Endothelial cell of umbilical vein (primary cell): ENCODE measurements around the gene MTAP. TPM values are rescaled to one million over a fixed set of nuclear protein-coding genes. Genes with fewer than 3 reads are reported as not detected.

Source experiments
- BruUV-seq: library from RNA; stranded (reverse); fragments of 400-500 nt; replicated peaks from 2 replicates; lab custom pipeline; 2021; lab: Mats Ljungman, UMichigan
- CTCF ChIA-PET: fragments of 300-600, 350-600 bp; sonication (Branson Sonifier 250); formaldehyde crosslinking; loops from one replicate; lab custom pipeline; 2021; ENCODE audit warnings: antibody characterized with exemption, inconsistent platforms; lab: Charles Lee
- POLR2A ChIA-PET: fragments of 300-600, 350-600 bp; sonication (Branson Sonifier 250); formaldehyde crosslinking; loops from one replicate; lab custom pipeline; 2021; ENCODE audit warnings: antibody characterized with exemption, inconsistent platforms; lab: Charles Lee
- DNase-seq: peaks from one replicate; pipeline ENCODE4 v3.0.0-alpha.2; 2011; ENCODE audit warnings: low read depth, low spot score
- FAIRE-seq: peaks from 2 replicates; lab custom pipeline; 2011; peaks lifted over from hg19 to GRCh38; lab: Jason Lieb, UNC
- H2AFZ ChIP-seq: 2 replicates; pipeline ENCODE4 v1.6.0; 2012; ENCODE audit warnings: low read depth, low read length, control low read depth, inconsistent platforms
- H3K27ac ChIP-seq: 2 replicates; pipeline ENCODE4 v1.5.1; 2011; ENCODE audit warnings: low read depth, mild to moderate bottlenecking, control low read depth, low read length, moderate library complexity; ENCODE audit not compliant: insufficient read depth
- H3K27me3 ChIP-seq, 2 experiments: 2 replicates each; pipeline versions ENCODE4 v1.6.0 to v1.6.1; 2011; ENCODE audit warnings: low read length in 2 of 2, mixed read lengths in 1 of 2; ENCODE audit not compliant: control insufficient read depth in 2 of 2, insufficient read depth in 2 of 2
- H3K36me3 ChIP-seq, 2 experiments: 2 replicates in 1 of 2; 3 replicates in 1 of 2; pipeline ENCODE4 v1.5.1; 2011; ENCODE audit warnings: low read length in 2 of 2, mild to moderate bottlenecking in 1 of 2, moderate library complexity in 1 of 2; ENCODE audit not compliant: control insufficient read depth in 2 of 2, insufficient read depth in 2 of 2; ENCODE audit errors: extremely low read depth in 1 of 2
- H3K4me1 ChIP-seq: 3 replicates; pipeline ENCODE4 v1.5.1; 2011; ENCODE audit warnings: mild to moderate bottlenecking, low read length; ENCODE audit not compliant: control insufficient read depth, insufficient read depth; ENCODE audit errors: extremely low read depth
- H3K4me2 ChIP-seq: 2 replicates; pipeline ENCODE4 v1.6.1; 2011; ENCODE audit warnings: low read length, control low read depth, mixed read lengths; ENCODE audit not compliant: insufficient read depth
- H3K4me3 ChIP-seq, 3 experiments: fragments of 200-600 bp in 1 of 3; sonication (generic), shearing (Covaris generic) in 1 of 3; replicated peaks in 1 of 3; 2 replicates each; pipeline ENCODE4 v1.5.1; 2011 to 2016; ENCODE audit warnings: control low read depth in 3 of 3, low read length in 3 of 3, mild to moderate bottlenecking in 2 of 3, inconsistent platforms in 1 of 3, low read depth in 1 of 3, moderate library complexity in 1 of 3; ENCODE audit not compliant: insufficient read depth in 1 of 3
- H3K79me2 ChIP-seq: 2 replicates; pipeline ENCODE4 v1.6.0; 2012; ENCODE audit warnings: low read length, inconsistent platforms; ENCODE audit not compliant: control insufficient read depth, insufficient read depth
- H3K9ac ChIP-seq: replicated peaks from 2 replicates; pipeline ENCODE3; 2011; ENCODE audit warnings: low read length, control low read depth; ENCODE audit not compliant: insufficient read depth; ENCODE audit errors: extremely low read depth
- H3K9me1 ChIP-seq: replicated peaks from 3 replicates; pipeline ENCODE4 v1.6.0; 2011; ENCODE audit warnings: mild to moderate bottlenecking, low read length; ENCODE audit not compliant: control insufficient read depth, insufficient read depth; ENCODE audit errors: extremely low read depth
- H3K9me3 ChIP-seq: replicated peaks from 2 replicates; pipeline ENCODE4 v1.5.1; 2012; ENCODE audit warnings: low read length, inconsistent platforms; ENCODE audit not compliant: control insufficient read depth, insufficient read depth
- H4K20me1 ChIP-seq: replicated peaks from 2 replicates; pipeline ENCODE3; 2011; ENCODE audit warnings: mild to moderate bottlenecking, low read length; ENCODE audit not compliant: control insufficient read depth, insufficient read depth; ENCODE audit errors: extremely low read depth
- EZH2 ChIP-seq: IDR thresholded peaks from 2 replicates; pipeline ENCODE4 v1.6.1; 2012; ENCODE audit warnings: borderline replicate concordance, low read depth, mild to moderate bottlenecking, moderate library complexity, low read length, inconsistent platforms; ENCODE audit not compliant: severe bottlenecking
- FOS ChIP-seq: IDR thresholded peaks from 2 replicates; pipeline ENCODE4 v1.6.1; 2011; ENCODE audit warnings: mild to moderate bottlenecking, low read length, moderate library complexity, borderline replicate concordance; ENCODE audit not compliant: insufficient read depth
- GATA2 ChIP-seq: IDR thresholded peaks from 2 replicates; pipeline ENCODE4 v1.7.0; 2011; ENCODE audit warnings: low read depth, mild to moderate bottlenecking, moderate library complexity, mixed read lengths, low read length; ENCODE audit not compliant: insufficient read length, insufficient read depth
- JUN ChIP-seq: IDR thresholded peaks from 2 replicates; pipeline ENCODE4 v1.6.1; 2011; ENCODE audit warnings: borderline replicate concordance, low read depth; ENCODE audit not compliant: insufficient read length, insufficient read depth
- MYC ChIP-seq: IDR thresholded peaks from one replicate; pipeline ENCODE4 v1.6.1; 2011; ENCODE audit warnings: mild to moderate bottlenecking, low read depth, low read length
- POLR2A ChIP-seq: IDR thresholded peaks from 2 replicates; pipeline ENCODE4 v1.6.1; 2012; ENCODE audit warnings: low read depth, mild to moderate bottlenecking, control low read depth, low read length
- POLR2AphosphoS5 ChIP-seq: IDR thresholded peaks from 2 replicates; pipeline ENCODE4 v1.6.1; 2012; ENCODE audit warnings: low read depth, mild to moderate bottlenecking, control low read depth, low read length, moderate library complexity; ENCODE audit not compliant: insufficient read depth
- dilution Hi-C: fragments of 300-500 bp; cut with MboI; formaldehyde crosslinking; loops from one replicate; pipeline ENCODE4 v1.15.0; 2019; ENCODE audit warnings: low sequenced_read_pairs; ENCODE audit not compliant: extremely low pct_ligation_motif_present
- intact Hi-C: fragments of 100-400 bp; cut with micrococcal nuclease; formaldehyde crosslinking; loops from one replicate; pipeline ENCODE4 v1.10.0; 2022
- polyA plus RNA-seq, 4 experiments: library from polyadenylated mRNA; depleted of rRNA in 3 of 4; stranded (reverse) in 3 of 4; unstranded in 1 of 4; fragments of >200 nt; gene quantifications; 2 replicates each; pipeline versions ENCODE4 v1.2.1 to v1.2.3, GENCODE V29; 2011 to 2012; ENCODE audit warnings: missing spikeins in 1 of 4
- total RNA-seq: library from RNA; stranded (reverse); gene quantifications from 2 replicates; pipeline ENCODE4 v1.2.3, GENCODE V29; 2021
- TF ChIP-seq, protein P1 (sequence below): IDR thresholded peaks from 2 replicates; pipeline ENCODE4 v1.6.1; 2011; ENCODE audit not compliant: insufficient read depth, insufficient read length
- TF ChIP-seq, protein P2 (sequence below), 2 donors: IDR thresholded peaks; 1 replicate in 1 of 2; 2 replicates in 1 of 2; pipeline ENCODE4 v1.5.1; 2011; ENCODE audit warnings: low read length in 2 of 2, mild to moderate bottlenecking in 2 of 2, moderate library complexity in 2 of 2, control low read depth in 1 of 2, inconsistent platforms in 1 of 2, low read depth in 1 of 2; ENCODE audit not compliant: insufficient read depth in 1 of 2; ENCODE audit errors: extremely low read depth in 1 of 2

Gene MTAP
- total and polyA plus RNA-seq, 2 donors (not counting 3 experiments of a cell fraction or from before 2014, with no cell fraction given), result 11.3 to 55.1 TPM

GRCh38 chr9:21968331-21969010, 166.0 kb downstream of the MTAP start:
- TF ChIP-seq JUN (no peak), MYC (no peak), POLR2AphosphoS5 (no peak), GATA2 (no peak), FOS (no peak), EZH2 (peak; percentile 93), POLR2A (no peak)
- TF ChIP-seq, protein P1, sequence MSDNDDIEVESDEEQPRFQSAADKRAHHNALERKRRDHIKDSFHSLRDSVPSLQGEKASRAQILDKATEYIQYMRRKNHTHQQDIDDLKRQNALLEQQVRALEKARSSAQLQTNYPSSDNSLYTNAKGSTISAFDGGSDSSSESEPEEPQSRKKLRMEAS, result no peak
- TF ChIP-seq, protein P2, sequence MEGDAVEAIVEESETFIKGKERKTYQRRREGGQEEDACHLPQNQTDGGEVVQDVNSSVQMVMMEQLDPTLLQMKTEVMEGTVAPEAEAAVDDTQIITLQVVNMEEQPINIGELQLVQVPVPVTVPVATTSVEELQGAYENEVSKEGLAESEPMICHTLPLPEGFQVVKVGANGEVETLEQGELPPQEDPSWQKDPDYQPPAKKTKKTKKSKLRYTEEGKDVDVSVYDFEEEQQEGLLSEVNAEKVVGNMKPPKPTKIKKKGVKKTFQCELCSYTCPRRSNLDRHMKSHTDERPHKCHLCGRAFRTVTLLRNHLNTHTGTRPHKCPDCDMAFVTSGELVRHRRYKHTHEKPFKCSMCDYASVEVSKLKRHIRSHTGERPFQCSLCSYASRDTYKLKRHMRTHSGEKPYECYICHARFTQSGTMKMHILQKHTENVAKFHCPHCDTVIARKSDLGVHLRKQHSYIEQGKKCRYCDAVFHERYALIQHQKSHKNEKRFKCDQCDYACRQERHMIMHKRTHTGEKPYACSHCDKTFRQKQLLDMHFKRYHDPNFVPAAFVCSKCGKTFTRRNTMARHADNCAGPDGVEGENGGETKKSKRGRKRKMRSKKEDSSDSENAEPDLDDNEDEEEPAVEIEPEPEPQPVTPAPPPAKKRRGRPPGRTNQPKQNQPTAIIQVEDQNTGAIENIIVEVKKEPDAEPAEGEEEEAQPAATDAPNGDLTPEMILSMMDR (IDR thresholded peaks at IDR 0.05; ENCODE audit: extremely low read depth in 1 of 2, insufficient read depth in 1 of 2, low read depth in 1 of 2, low read length in 2 of 2), result peak in 1 of 2 donors; percentile 11
- FAIRE-seq, result peak; percentile 49
- dilution Hi-C loops, result no loop called here
- intact Hi-C loops, result loop anchor here (2.0 kb wide), 1 partner anchor 40 kb away; the partner anchor contains the start of gene CDKN2B
- H3K4me1 ChIP-seq, result peaks cover 34% of the 10 kb centered on the region
- H3K4me3 ChIP-seq, result no peak overlapping the region
- peak; percentile 57 for DNase-seq
- peak overlapping the region; percentile 29 for H2AFZ ChIP-seq
- H3K9me1 ChIP-seq, result no peaks in the 10 kb centered on the region
- ChIA-PET CTCF (interaction anchor here (0.9 to 4.7 kb wide), 14 partner anchors 8 to 270 kb away, joined by 3 to 47 read pairs (median 4); partner anchors contain the start of gene CDKN2B), POLR2A (interaction anchor here (0.6 kb wide), 1 partner anchor 261 kb away, joined by 6 read pairs; no protein-coding TSS in a partner anchor)
- BruUV-seq, result no TSS peak
- H3K27ac ChIP-seq, result no peak overlapping the region
- no peaks in the 10 kb centered on the region for H3K36me3 ChIP-seq
- H4K20me1 ChIP-seq, result peaks cover 2% of the 10 kb centered on the region
- no peak overlapping the region for H3K9ac ChIP-seq
- no peaks in the 10 kb centered on the region for H3K79me2 ChIP-seq
- no peak overlapping the region for H3K4me2 ChIP-seq
- peaks cover 63 to 97% of the 10 kb centered on the region in 2 experiments for H3K27me3 ChIP-seq
- H3K9me3 ChIP-seq, result no peaks in the 10 kb centered on the region
